Type B pancreatic cell (in vitro differentiated cells): Measurements from ENCODE around the gene CREB3L2. TPM values are rescaled to one million over a fixed set of nuclear protein-coding genes. Genes with fewer than 3 reads are reported as not detected.

ENCODE experiments used
- DNase-seq: peaks from one replicate; pipeline ENCODE4 v3.0.0; 2021; ENCODE audit warnings: mixed read lengths; ENCODE audit not compliant: unreplicated experiment; ENCODE audit errors: extremely low spot score
- H3K27ac Mint-ChIP-seq: 2 replicates; pipeline ENCODE4 v1.8.0; 2021; ENCODE audit warnings: mild to moderate bottlenecking, mixed read lengths
- H3K27me3 Mint-ChIP-seq: 2 replicates; pipeline ENCODE4 v1.8.0; 2021; ENCODE audit warnings: mixed read lengths
- H3K36me3 Mint-ChIP-seq: 2 replicates; pipeline ENCODE4 v1.8.0; 2021; ENCODE audit warnings: mixed read lengths
- H3K4me1 Mint-ChIP-seq: one replicate; pipeline ENCODE4 v1.8.0; 2021; ENCODE audit warnings: mixed read lengths; ENCODE audit not compliant: unreplicated experiment
- H3K4me3 Mint-ChIP-seq: 2 replicates; pipeline ENCODE4 v1.8.0; 2021; ENCODE audit warnings: mild to moderate bottlenecking, mixed read lengths
- H3K9me3 Mint-ChIP-seq: 2 replicates; pipeline ENCODE4 v1.8.0; 2021; ENCODE audit warnings: mixed read lengths
- total RNA-seq: library from RNA; stranded (reverse); gene quantifications from 2 replicates; pipeline ENCODE4 v1.2.1, GENCODE V29; 2021; ENCODE audit warnings: low replicate concordance
- TF ChIP-seq, protein P1 (sequence below): fragments of 200-600 bp; sonication (generic); conservative IDR thresholded peaks from 2 replicates; pipeline ENCODE4 v1.5.0; 2021; ENCODE audit warnings: antibody characterized with exemption, mild to moderate bottlenecking

CREB3L2 gene
- total RNA-seq, 1 donor from 2014 or later = 85.8 TPM

DNA sequence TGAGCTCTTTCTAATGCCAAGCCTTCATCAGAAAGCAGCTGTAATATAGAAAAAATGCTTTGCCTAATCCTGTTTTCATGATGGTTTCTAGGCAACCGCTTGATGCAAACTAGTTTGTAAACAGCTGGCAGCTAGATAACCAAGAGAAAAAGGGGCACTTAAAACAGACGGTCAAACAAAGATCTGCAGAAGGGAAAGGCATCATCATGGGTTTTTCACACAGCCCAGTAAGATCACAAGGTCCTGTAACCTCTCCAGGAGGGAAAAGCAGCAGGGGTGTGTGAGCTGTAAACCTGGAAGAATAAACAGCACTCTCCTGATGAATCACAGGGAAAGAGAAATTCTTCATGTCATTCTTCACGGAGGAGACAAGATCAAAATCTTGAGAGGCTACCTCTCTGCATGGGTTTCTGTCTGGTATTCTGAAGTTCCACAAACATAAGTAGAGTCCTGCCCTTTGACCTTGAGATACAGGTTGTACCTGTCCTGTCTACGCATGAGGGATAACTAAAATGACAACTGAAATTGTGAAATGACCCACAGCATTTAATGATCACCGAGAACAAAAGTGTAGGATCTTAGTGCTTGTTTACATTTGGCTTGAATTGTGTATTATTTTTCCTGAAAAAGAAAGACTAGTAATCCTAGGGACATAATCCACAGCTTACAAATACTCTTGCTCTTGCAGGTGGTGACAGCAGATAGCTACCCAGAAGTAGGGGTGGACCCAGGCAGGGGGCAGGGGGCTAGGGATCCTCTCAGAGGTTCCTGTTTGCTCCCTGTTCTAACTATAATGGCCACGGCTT lies 48.0 kb downstream of the CREB3L2 start:
- Mint-ChIP-seq H3K27me3 (no peaks in the 10 kb centered on the region), H3K27ac (peak overlapping the region; percentile 97), H3K4me1 (peaks cover 77% of the 10 kb centered on the region), H3K4me3 (peak overlapping the region; percentile 78), H3K9me3 (no peaks in the 10 kb centered on the region), H3K36me3 (peaks cover 21% of the 10 kb centered on the region)
- DNase-seq = no peak
- TF ChIP-seq, protein P1, sequence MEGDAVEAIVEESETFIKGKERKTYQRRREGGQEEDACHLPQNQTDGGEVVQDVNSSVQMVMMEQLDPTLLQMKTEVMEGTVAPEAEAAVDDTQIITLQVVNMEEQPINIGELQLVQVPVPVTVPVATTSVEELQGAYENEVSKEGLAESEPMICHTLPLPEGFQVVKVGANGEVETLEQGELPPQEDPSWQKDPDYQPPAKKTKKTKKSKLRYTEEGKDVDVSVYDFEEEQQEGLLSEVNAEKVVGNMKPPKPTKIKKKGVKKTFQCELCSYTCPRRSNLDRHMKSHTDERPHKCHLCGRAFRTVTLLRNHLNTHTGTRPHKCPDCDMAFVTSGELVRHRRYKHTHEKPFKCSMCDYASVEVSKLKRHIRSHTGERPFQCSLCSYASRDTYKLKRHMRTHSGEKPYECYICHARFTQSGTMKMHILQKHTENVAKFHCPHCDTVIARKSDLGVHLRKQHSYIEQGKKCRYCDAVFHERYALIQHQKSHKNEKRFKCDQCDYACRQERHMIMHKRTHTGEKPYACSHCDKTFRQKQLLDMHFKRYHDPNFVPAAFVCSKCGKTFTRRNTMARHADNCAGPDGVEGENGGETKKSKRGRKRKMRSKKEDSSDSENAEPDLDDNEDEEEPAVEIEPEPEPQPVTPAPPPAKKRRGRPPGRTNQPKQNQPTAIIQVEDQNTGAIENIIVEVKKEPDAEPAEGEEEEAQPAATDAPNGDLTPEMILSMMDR = no peak

DNA sequence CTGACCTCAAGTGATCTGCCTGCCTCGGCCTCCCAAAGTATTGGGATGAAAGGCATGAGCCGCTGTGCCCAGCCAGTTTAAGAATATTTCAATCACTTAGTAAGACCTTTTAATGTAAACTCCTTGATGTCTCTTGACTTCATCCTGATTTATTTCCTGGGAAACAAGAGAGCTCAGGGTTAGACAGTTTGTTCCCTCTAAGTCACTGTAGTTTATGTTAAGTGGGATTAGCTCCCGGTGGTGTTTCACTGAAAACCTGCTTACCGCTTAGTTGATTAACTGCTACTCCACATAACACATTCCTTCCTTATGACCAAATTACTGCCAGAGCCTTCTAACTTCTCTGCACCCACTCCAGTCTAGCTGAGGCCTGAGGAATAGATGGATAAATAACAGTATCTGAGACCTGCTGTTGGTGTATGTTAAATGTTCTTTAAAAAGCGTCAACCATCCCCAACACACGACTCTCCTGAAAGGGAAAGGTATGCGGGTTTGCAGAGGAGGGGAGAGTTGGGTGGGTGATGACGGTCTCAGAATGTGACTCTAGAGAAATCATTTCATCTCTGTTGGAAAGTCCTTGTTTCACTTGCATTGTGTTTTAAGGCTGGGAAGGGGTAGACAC lies 48.7 kb downstream of the CREB3L2 start:
- no peaks in the 10 kb centered on the region for H3K27me3 Mint-ChIP-seq
- peaks cover 15% of the 10 kb centered on the region for H3K36me3 Mint-ChIP-seq
- no peaks in the 10 kb centered on the region for H3K9me3 Mint-ChIP-seq
- peaks cover 72% of the 10 kb centered on the region for H3K4me1 Mint-ChIP-seq
- peak overlapping the region; percentile 97 for H3K27ac Mint-ChIP-seq
- TF ChIP-seq, protein P1 = no peak
- H3K4me3 Mint-ChIP-seq = peak overlapping the region; percentile 78
- DNase-seq = no peak

DNA sequence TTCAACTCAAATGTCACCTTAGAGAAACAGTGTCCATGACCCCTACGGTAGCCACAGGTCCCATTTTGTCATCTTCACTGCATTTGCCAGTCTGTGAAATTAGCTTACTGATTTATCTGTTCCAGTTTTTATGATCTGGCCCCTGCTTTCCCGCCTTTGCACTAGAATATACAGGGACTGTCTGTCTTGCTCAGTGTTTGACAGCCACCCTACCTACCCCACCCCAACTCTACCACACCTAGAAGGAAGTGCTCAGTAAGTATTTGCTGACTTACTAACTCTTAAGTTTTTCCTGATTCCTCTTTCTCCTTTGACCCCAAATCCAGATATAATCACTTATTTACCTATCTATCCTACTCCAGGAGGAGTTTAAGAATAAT lies 49.5 kb downstream of the CREB3L2 start:
- peaks cover 68% of the 10 kb centered on the region for H3K4me1 Mint-ChIP-seq

DNA sequence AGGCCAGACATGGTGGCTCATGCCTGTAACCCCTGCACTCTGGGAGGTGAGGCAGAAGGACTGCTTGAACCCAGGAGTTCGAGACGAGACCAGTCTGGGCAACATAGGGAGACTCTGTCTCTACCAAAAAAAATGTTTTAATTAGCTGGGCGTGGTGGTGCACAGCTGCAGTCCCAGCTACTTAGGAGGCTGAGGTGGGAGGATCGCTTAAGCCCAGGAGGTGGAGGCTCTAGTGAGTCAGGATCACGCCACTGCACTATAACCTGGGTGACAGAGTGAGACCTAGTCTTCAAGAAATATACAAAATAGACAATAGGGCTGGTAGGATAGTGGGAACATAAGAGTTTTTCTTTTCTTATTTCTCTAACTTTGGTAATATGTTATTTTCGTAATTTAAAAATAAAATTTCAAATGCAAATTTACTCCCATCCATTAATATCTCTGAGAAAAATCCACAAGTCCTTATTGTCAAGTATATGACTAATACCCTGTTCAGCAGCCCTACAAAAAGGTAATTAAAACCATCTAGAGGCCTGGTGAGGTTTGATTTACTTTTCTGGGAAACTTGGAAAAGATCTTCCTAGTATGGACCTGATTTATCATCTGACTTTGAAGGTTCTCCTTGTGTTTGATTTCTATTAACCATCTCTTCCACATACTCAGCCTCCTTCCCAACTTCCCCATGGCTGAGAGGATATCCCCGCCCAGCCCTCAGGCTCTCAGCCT lies 50.0 kb downstream of the CREB3L2 start:
- Mint-ChIP-seq H3K4me3 (peak overlapping the region; percentile 78), H3K4me1 (peaks cover 65% of the 10 kb centered on the region), H3K9me3 (no peaks in the 10 kb centered on the region), H3K27ac (peak overlapping the region; percentile 97), H3K27me3 (no peaks in the 10 kb centered on the region), H3K36me3 (peaks cover 9% of the 10 kb centered on the region)
- no peak for DNase-seq
- TF ChIP-seq, protein P1 = no peak

More for the DNA sequence above, 49.5 kb downstream of the CREB3L2 start:
- Mint-ChIP-seq H3K4me3 (peak overlapping the region; percentile 78), H3K36me3 (peaks cover 14% of the 10 kb centered on the region), H3K27me3 (no peaks in the 10 kb centered on the region), H3K27ac (peak overlapping the region; percentile 97), H3K9me3 (no peaks in the 10 kb centered on the region)
- TF ChIP-seq, protein P1 = no peak
- DNase-seq = no peak

DNA sequence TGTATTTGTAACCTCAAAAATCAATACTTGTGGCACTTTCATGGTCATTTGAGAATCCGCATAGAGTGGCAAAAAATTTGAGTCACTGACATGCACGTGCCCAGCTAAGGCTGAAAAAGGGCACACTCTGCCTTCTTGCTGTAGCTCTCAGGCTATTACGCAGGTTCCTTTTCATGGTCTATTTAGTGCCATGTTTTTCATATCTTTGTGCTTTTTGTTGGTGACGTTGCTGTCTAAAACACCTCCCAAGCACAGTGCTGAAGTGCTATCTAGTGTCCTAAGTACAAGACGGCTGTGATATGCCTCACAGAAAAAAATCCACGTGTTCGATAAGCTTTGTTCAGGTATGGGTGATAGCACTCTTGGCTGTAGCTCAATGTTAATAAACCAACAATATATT lies 50.9 kb downstream of the CREB3L2 start:
- H3K4me1 Mint-ChIP-seq = peaks cover 63% of the 10 kb centered on the region
- H3K27ac Mint-ChIP-seq = peak overlapping the region; percentile 40
- no peak overlapping the region for H3K4me3 Mint-ChIP-seq

More for the DNA sequence above, 50.9 kb downstream of the CREB3L2 start:
- no peak for DNase-seq
- Mint-ChIP-seq H3K36me3 (peaks cover 11% of the 10 kb centered on the region), H3K27me3 (no peaks in the 10 kb centered on the region), H3K9me3 (no peaks in the 10 kb centered on the region)
- TF ChIP-seq, protein P1 = no peak
